ENCODE results near the gene GTPBP4.
A peak's percentile ranks its signal among the peaks of the same experiment; 100 is the strongest.
"Not testable (repeated sequence)": the region's sequence is repeated elsewhere in the genome, so short reads cannot be mapped to it uniquely, and the experiment has no call there.

GTPBP4 gene

GRCh38 chr10:1034758-1035157 lies 46.5 kb downstream of the GTPBP4 start:
- no peak for DNase-seq

- DNase-seq = no peak
Observed at GRCh38 chr10:1035201-1035600, 47.0 kb downstream of the GTPBP4 start.

- no peak for DNase-seq
Observed at GRCh38 chr10:1036341-1036791, 48.1 kb downstream of the GTPBP4 start.

- DNase-seq = no peak
Observed at GRCh38 chr10:1037098-1037497, 48.9 kb downstream of the GTPBP4 start.

- DNase-seq = not testable (repeated sequence)
Observed at GRCh38 chr10:1038769-1039168, 50.5 kb downstream of the GTPBP4 start.

- no peak for DNase-seq
Observed at GRCh38 chr10:1040133-1040532, 51.9 kb downstream of the GTPBP4 start.

- DNase-seq = no peak
Observed at GRCh38 chr10:1041514-1041913, 53.3 kb downstream of the GTPBP4 start.

GRCh38 chr10:1043532-1043995 lies 55.3 kb downstream of the GTPBP4 start:
- no peak for DNase-seq

- DNase-seq = peak; percentile 38
Observed at GRCh38 chr10:1044146-1044545, 55.9 kb downstream of the GTPBP4 start.

- DNase-seq = no peak
Observed at GRCh38 chr10:1044964-1045363, 56.7 kb downstream of the GTPBP4 start.

- no peak for DNase-seq
Observed at GRCh38 chr10:1045415-1045814, 57.2 kb downstream of the GTPBP4 start.

- peak; percentile 70 for DNase-seq
Observed at GRCh38 chr10:1047937-1048336, 59.7 kb downstream of the GTPBP4 start.

GRCh38 chr10:1048349-1048731 lies 60.1 kb downstream of the GTPBP4 start:
- DNase-seq = no peak

- DNase-seq = peak; percentile 99
Observed at GRCh38 chr10:1048732-1049424, 60.6 kb downstream of the GTPBP4 start, which contains the start of gene IDI1. Gene IDI1, minus strand, starts transcription at chr10:1049119. Its CDS starts 116 bp downstream, at chr10:1049003.

- DNase-seq = no peak
Observed at GRCh38 chr10:1049425-1049958, 61.3 kb downstream of the GTPBP4 start.

- DNase-seq = peak; percentile 30
Observed at GRCh38 chr10:1050145-1050544, 61.9 kb downstream of the GTPBP4 start.

- no peak for DNase-seq
Observed at GRCh38 chr10:1050554-1050953, 62.3 kb downstream of the GTPBP4 start.

GRCh38 chr10:1054684-1055083 lies 66.5 kb downstream of the GTPBP4 start:
- no peak for DNase-seq

- DNase-seq = peak; percentile 94
Observed at GRCh38 chr10:1056326-1057105, 68.3 kb downstream of the GTPBP4 start, which contains the start of gene WDR37. Gene WDR37, plus strand, starts transcription at chr10:1056385. Its CDS starts 15,771 bp downstream, at chr10:1072156.

GRCh38 chr10:1057106-1057657 lies 68.9 kb downstream of the GTPBP4 start:
- DNase-seq = no peak

GRCh38 chr10:1058017-1058416 lies 69.8 kb downstream of the GTPBP4 start:
- DNase-seq = no peak

GRCh38 chr10:1059902-1060301 lies 71.7 kb downstream of the GTPBP4 start:
- DNase-seq = no peak

Data from eye (tissue), 1 donor.